HEK293 (cell line): ENCODE results near the gene NFRKB.

Experiments used
- CTCF ChIA-PET: fragments of 350-600 bp; formaldehyde crosslinking; extraction: SDS; loops from one replicate; lab custom pipeline; 2021; ENCODE audit warnings: antibody characterized with exemption; lab: Yijun Ruan, JAX
- POLR2A ChIA-PET: fragments of 300-600 bp; formaldehyde crosslinking; extraction: SDS; loops from one replicate; lab custom pipeline; 2020; ENCODE audit warnings: antibody characterized with exemption, inconsistent platforms; lab: Yijun Ruan, JAX
- H3K27ac ChIP-seq: fragments of 200-500 bp; sonication (Bioruptor generic); 2 replicates; pipeline ENCODE4 v1.5.1; 2014; ENCODE audit warnings: low read depth, low read length, control low read depth, inconsistent platforms; ENCODE audit errors: extremely low read depth
- H3K36me3 ChIP-seq, 2 experiments: fragments of 200-500 bp in 1 of 2; sonication (Bioruptor generic) in 1 of 2; 1 replicate in 1 of 2; 2 replicates in 1 of 2; pipeline ENCODE4 v1.5.1; 2014 to 2017; ENCODE audit warnings: inconsistent platforms in 2 of 2, low read length in 2 of 2; ENCODE audit not compliant: control insufficient read depth in 2 of 2, insufficient read depth in 1 of 2
- H3K4me1 ChIP-seq: fragments of 200-500 bp; sonication (Bioruptor generic); 2 replicates; pipeline ENCODE4 v1.5.1; 2014; ENCODE audit warnings: mild to moderate bottlenecking, low read length, inconsistent platforms; ENCODE audit not compliant: control insufficient read depth, insufficient read depth
- H3K4me3 ChIP-seq: 2 replicates; pipeline ENCODE4 v1.5.1; 2011; ENCODE audit warnings: low read depth, mild to moderate bottlenecking, control low read depth, low read length, moderate library complexity
- H3K9me3 ChIP-seq: fragments of 200-500 bp; sonication (Bioruptor generic); 2 replicates; pipeline ENCODE4 v1.5.1; 2014; ENCODE audit warnings: low read depth, low read length, inconsistent platforms; ENCODE audit not compliant: control insufficient read depth, insufficient read depth
- HOXC10 ChIP-seq: sonication (generic); formaldehyde crosslinking; IDR thresholded peaks from 2 replicates; pipeline ENCODE4 v1.8.1; 2023; ENCODE audit warnings: mild to moderate bottlenecking, missing genetic modification reagents
- MEIS1 ChIP-seq: sonication (generic); formaldehyde crosslinking; IDR thresholded peaks from 2 replicates; pipeline ENCODE4 v1.8.1; 2022; ENCODE audit warnings: missing genetic modification reagents, mild to moderate bottlenecking, borderline replicate concordance
- ZBTB17 ChIP-seq: fragments of 450-650 bp; formaldehyde crosslinking; IDR thresholded peaks from 2 replicates; pipeline ENCODE4 v1.5.1; 2016; ENCODE audit warnings: missing biosample characterization, missing genetic modification characterization
- ZBTB20 ChIP-seq: fragments of 450-650 bp; formaldehyde crosslinking; IDR thresholded peaks from 2 replicates; pipeline ENCODE4 v1.5.1; 2016; ENCODE audit warnings: missing biosample characterization, missing genetic modification characterization
- ZNF10 ChIP-seq: fragments of 450-650 bp; formaldehyde crosslinking; IDR thresholded peaks from 2 replicates; pipeline ENCODE4 v1.5.1; 2017; ENCODE audit warnings: missing biosample characterization, missing genetic modification characterization
- ZNF140 ChIP-seq: fragments of 450-650 bp; formaldehyde crosslinking; IDR thresholded peaks from 2 replicates; pipeline ENCODE4 v1.5.1; 2016; ENCODE audit warnings: missing biosample characterization, missing genetic modification characterization
- ZNF157 ChIP-seq: fragments of 450-650 bp; formaldehyde crosslinking; IDR thresholded peaks from 2 replicates; pipeline ENCODE4 v1.5.1; 2016; ENCODE audit warnings: missing biosample characterization, missing genetic modification characterization
- ZNF16 ChIP-seq: fragments of 450-650 bp; formaldehyde crosslinking; IDR thresholded peaks from 2 replicates; pipeline ENCODE4 v1.5.1; 2016; ENCODE audit warnings: low read depth, missing biosample characterization, missing genetic modification characterization
- ZNF175 ChIP-seq: fragments of 450-650 bp; formaldehyde crosslinking; IDR thresholded peaks from 2 replicates; pipeline ENCODE4 v1.5.1; 2016; ENCODE audit warnings: missing biosample characterization, missing genetic modification characterization
- ZNF221 ChIP-seq: fragments of 450-650 bp; formaldehyde crosslinking; IDR thresholded peaks from 2 replicates; pipeline ENCODE4 v1.5.1; 2017; ENCODE audit warnings: missing biosample characterization, missing genetic modification characterization, borderline replicate concordance
- ZNF239 ChIP-seq: fragments of 450-650 bp; formaldehyde crosslinking; IDR thresholded peaks from 2 replicates; pipeline ENCODE4 v1.5.1; 2016; ENCODE audit warnings: missing biosample characterization, missing genetic modification characterization
- ZNF266 ChIP-seq: fragments of 450-650 bp; formaldehyde crosslinking; IDR thresholded peaks from 2 replicates; pipeline ENCODE4 v1.5.1; 2016; ENCODE audit warnings: missing biosample characterization, missing genetic modification characterization, low read depth
- ZNF311 ChIP-seq: fragments of 450-650 bp; formaldehyde crosslinking; IDR thresholded peaks from 2 replicates; pipeline ENCODE4 v1.5.1; 2017; ENCODE audit warnings: missing biosample characterization, missing genetic modification characterization, borderline replicate concordance
- ZNF335 ChIP-seq: fragments of 450-650 bp; formaldehyde crosslinking; conservative IDR thresholded peaks from 2 replicates; pipeline ENCODE4 v1.5.1; 2016; ENCODE audit warnings: missing biosample characterization, missing genetic modification characterization
- ZNF366 ChIP-seq: fragments of 450-650 bp; formaldehyde crosslinking; conservative IDR thresholded peaks from 2 replicates; pipeline ENCODE4 v1.5.1; 2016; ENCODE audit warnings: missing biosample characterization, missing genetic modification characterization
- ZNF558 ChIP-seq: fragments of 450-650 bp; formaldehyde crosslinking; IDR thresholded peaks from 2 replicates; pipeline ENCODE4 v1.5.1; 2016; ENCODE audit warnings: missing biosample characterization, missing genetic modification characterization
- ZNF623 ChIP-seq: fragments of 450-650 bp; formaldehyde crosslinking; IDR thresholded peaks from 2 replicates; pipeline ENCODE4 v1.5.1; 2016; ENCODE audit warnings: missing biosample characterization, missing genetic modification characterization
- ZNF76 ChIP-seq: fragments of 450-650 bp; formaldehyde crosslinking; IDR thresholded peaks from 2 replicates; pipeline ENCODE4; 2016; ENCODE audit warnings: low read depth, missing biosample characterization, missing genetic modification characterization, borderline replicate concordance
- ZNF792 ChIP-seq: fragments of 450-650 bp; formaldehyde crosslinking; IDR thresholded peaks from 2 replicates; pipeline ENCODE4 v1.5.1; 2016; ENCODE audit warnings: missing biosample characterization, missing genetic modification characterization
- TF ChIP-seq, protein P1 (sequence below): fragments of 450-650 bp; formaldehyde crosslinking; IDR thresholded peaks from 2 replicates; pipeline ENCODE4 v1.5.0; 2017; ENCODE audit warnings: missing biosample characterization, missing genetic modification characterization, borderline replicate concordance
- TF ChIP-seq, protein P2 (sequence below): fragments of 450-650 bp; formaldehyde crosslinking; IDR thresholded peaks from 2 replicates; pipeline ENCODE4 v1.5.1; 2016; ENCODE audit warnings: missing biosample characterization, missing genetic modification characterization
- TF ChIP-seq, protein P3 (sequence below): fragments of 450-650 bp; formaldehyde crosslinking; IDR thresholded peaks from 2 replicates; pipeline ENCODE4 v1.5.1; 2016; ENCODE audit warnings: missing biosample characterization, missing genetic modification characterization
- TF ChIP-seq, protein P4 (sequence below): fragments of 450-650 bp; formaldehyde crosslinking; IDR thresholded peaks from 2 replicates; pipeline ENCODE4 v1.5.1; 2017; ENCODE audit warnings: missing biosample characterization, missing genetic modification characterization

The NFRKB gene

DNA sequence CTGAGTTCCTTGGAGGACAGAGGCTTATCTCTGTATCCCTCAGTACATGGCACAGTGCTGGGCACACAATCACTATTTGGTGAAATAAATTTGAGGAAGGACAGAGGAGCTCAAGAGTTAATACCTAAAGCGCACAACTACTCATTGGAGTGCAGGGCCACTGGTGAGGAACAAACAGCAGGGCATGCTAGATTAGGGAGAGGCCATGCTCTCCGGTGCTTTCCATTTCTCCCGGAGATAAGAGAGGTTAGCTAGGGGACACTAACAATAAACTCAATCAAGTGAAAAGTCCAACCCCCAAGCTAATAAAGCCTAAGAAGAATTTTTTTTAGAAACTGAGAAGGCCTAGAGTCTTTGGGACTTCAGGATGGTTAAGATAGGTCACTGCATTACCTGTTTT lies 29.1 kb downstream of the NFRKB start:
- no peak for TF ChIP-seq ZNF10 (tag by site-specific recombination)
- TF ChIP-seq ZNF157 (tag by site-specific recombination) = no peak
- TF ChIP-seq ZNF76 (tag by site-specific recombination) = no peak
- no peak for TF ChIP-seq ZNF140 (tag by site-specific recombination)
- TF ChIP-seq ZNF311 = no peak
- TF ChIP-seq, protein P1, sequence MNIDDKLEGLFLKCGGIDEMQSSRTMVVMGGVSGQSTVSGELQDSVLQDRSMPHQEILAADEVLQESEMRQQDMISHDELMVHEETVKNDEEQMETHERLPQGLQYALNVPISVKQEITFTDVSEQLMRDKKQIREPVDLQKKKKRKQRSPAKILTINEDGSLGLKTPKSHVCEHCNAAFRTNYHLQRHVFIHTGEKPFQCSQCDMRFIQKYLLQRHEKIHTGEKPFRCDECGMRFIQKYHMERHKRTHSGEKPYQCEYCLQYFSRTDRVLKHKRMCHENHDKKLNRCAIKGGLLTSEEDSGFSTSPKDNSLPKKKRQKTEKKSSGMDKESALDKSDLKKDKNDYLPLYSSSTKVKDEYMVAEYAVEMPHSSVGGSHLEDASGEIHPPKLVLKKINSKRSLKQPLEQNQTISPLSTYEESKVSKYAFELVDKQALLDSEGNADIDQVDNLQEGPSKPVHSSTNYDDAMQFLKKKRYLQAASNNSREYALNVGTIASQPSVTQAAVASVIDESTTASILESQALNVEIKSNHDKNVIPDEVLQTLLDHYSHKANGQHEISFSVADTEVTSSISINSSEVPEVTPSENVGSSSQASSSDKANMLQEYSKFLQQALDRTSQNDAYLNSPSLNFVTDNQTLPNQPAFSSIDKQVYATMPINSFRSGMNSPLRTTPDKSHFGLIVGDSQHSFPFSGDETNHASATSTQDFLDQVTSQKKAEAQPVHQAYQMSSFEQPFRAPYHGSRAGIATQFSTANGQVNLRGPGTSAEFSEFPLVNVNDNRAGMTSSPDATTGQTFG (tag by site-specific recombination) = no peak
- no peak for TF ChIP-seq ZNF623
- TF ChIP-seq, protein P2, sequence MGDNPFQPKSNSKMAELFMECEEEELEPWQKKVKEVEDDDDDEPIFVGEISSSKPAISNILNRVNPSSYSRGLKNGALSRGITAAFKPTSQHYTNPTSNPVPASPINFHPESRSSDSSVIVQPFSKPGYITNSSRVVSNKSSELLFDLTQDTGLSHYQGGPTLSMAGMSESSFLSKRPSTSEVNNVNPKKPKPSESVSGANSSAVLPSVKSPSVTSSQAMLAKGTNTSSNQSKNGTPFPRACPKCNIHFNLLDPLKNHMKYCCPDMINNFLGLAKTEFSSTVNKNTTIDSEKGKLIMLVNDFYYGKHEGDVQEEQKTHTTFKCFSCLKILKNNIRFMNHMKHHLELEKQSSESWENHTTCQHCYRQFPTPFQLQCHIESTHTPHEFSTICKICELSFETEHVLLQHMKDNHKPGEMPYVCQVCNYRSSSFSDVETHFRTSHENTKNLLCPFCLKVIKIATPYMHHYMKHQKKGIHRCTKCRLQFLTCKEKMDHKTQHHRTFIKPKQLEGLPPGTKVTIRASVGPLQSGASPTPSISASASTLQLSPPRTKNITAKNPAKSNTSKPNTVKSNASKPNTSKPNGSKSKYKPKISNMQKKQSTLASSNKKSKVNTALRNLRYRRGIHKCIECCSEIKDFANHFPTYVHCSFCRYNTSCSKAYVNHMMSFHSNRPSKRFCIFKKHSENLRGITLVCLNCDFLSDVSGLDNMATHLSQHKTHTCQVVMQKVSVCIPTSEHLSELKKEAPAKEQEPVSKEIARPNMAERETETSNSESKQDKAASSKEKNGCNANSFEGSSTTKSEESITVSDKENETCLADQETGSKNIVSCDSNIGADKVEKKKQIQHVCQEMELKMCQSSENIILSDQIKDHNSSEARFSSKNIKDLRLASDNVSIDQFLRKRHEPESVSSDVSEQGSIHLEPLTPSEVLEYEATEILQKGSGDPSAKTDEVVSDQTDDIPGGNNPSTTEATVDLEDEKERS = no peak
- TF ChIP-seq ZNF221 (tag by site-specific recombination) = no peak
- Histone ChIP-seq H3K36me3 (peaks cover 17 to 90% of the 10 kb centered on the region in 2 experiments), H3K9me3 (no peaks in the 10 kb centered on the region), H3K4me3 (no peak overlapping the region), H3K4me1 (no peaks in the 10 kb centered on the region), H3K27ac (no peak overlapping the region)
- ChIA-PET POLR2A (no interaction called here), CTCF (no interaction called here)

DNA sequence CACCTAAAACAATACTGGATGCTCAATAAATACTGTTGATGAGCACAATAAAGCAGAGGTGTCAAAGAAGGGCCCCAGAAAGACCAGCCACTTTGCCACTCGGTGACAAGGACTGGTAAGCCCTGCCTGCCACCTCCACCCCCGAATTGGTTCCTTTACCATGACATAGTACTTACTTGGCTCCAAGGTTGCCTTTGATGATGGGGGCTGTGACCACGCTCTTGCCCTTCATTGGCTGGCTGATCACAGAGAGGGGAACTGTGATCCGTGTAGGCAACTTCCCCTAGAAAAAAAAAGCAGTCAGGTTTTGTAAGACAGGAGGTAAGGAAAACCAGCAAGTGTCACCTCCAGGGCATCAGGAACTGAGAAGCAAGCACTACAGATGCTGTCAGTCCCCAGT lies 29.7 kb downstream of the NFRKB start:
- no peaks in the 10 kb centered on the region for H3K9me3 ChIP-seq
- H3K4me1 ChIP-seq = no peaks in the 10 kb centered on the region
- no peak overlapping the region for H3K27ac ChIP-seq
- no peak overlapping the region for H3K4me3 ChIP-seq
- CTCF ChIA-PET = interaction anchor here (0.6 kb wide), 1 partner anchor 914 kb away, joined by 4 read pairs; no protein-coding TSS in a partner anchor
- POLR2A ChIA-PET = no interaction called here
- peaks cover 11 to 90% of the 10 kb centered on the region in 2 experiments for H3K36me3 ChIP-seq
- TF ChIP-seq ZNF239 (tag by site-specific recombination) (no peak), MEIS1 (CRISPR knock-in tag) (no peak), ZNF792 (no peak), ZBTB17 (tag by site-specific recombination) (no peak), ZNF10 (tag by site-specific recombination) (no peak), ZNF366 (tag by site-specific recombination) (no peak), ZNF16 (no peak), HOXC10 (CRISPR knock-in tag) (no peak), ZNF175 (tag by site-specific recombination) (no peak), ZBTB20 (tag by site-specific recombination) (no peak), ZNF558 (tag by site-specific recombination) (no peak), ZNF266 (tag by site-specific recombination) (no peak), ZNF335 (tag by site-specific recombination) (no peak)
- TF ChIP-seq, protein P2 = no peak
- TF ChIP-seq, protein P3, sequence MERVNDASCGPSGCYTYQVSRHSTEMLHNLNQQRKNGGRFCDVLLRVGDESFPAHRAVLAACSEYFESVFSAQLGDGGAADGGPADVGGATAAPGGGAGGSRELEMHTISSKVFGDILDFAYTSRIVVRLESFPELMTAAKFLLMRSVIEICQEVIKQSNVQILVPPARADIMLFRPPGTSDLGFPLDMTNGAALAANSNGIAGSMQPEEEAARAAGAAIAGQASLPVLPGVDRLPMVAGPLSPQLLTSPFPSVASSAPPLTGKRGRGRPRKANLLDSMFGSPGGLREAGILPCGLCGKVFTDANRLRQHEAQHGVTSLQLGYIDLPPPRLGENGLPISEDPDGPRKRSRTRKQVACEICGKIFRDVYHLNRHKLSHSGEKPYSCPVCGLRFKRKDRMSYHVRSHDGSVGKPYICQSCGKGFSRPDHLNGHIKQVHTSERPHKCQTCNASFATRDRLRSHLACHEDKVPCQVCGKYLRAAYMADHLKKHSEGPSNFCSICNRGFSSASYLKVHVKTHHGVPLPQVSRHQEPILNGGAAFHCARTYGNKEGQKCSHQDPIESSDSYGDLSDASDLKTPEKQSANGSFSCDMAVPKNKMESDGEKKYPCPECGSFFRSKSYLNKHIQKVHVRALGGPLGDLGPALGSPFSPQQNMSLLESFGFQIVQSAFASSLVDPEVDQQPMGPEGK (tag by site-specific recombination) = no peak
- TF ChIP-seq, protein P4, sequence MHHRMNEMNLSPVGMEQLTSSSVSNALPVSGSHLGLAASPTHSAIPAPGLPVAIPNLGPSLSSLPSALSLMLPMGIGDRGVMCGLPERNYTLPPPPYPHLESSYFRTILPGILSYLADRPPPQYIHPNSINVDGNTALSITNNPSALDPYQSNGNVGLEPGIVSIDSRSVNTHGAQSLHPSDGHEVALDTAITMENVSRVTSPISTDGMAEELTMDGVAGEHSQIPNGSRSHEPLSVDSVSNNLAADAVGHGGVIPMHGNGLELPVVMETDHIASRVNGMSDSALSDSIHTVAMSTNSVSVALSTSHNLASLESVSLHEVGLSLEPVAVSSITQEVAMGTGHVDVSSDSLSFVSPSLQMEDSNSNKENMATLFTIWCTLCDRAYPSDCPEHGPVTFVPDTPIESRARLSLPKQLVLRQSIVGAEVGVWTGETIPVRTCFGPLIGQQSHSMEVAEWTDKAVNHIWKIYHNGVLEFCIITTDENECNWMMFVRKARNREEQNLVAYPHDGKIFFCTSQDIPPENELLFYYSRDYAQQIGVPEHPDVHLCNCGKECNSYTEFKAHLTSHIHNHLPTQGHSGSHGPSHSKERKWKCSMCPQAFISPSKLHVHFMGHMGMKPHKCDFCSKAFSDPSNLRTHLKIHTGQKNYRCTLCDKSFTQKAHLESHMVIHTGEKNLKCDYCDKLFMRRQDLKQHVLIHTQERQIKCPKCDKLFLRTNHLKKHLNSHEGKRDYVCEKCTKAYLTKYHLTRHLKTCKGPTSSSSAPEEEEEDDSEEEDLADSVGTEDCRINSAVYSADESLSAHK (tag by site-specific recombination) = no peak
